H1 (cell line): ENCODE data around the gene PCDHGA2. TPM values are rescaled to one million over a fixed set of nuclear protein-coding genes. Genes with fewer than 3 reads are reported as not detected.

Experiments used
- CTCF ChIA-PET: fragments of 300-600 bp; sonication (Branson Sonifier 250); formaldehyde crosslinking; loops from one replicate; lab custom pipeline; 2021; ENCODE audit not compliant: partially characterized antibody; lab: Charles Lee
- POLR2A ChIA-PET: fragments of 300-600 bp; sonication (Branson Sonifier 250); formaldehyde crosslinking; loops from one replicate; lab custom pipeline; 2021; ENCODE audit warnings: inconsistent platforms; ENCODE audit not compliant: partially characterized antibody; lab: Charles Lee
- DNase-seq, 2 experiments: peaks; one replicate each; pipeline versions ENCODE4 v3.0.0 to v3.0.0-alpha.2; 2010 to 2022; ENCODE audit warnings: low spot score in 2 of 2, low read depth in 1 of 2, mixed read lengths in 1 of 2
- FAIRE-seq: peaks from 2 replicates; lab custom pipeline; 2011; peaks lifted over from hg19 to GRCh38; lab: Jason Lieb, UNC
- H2AFZ ChIP-seq: 2 replicates; pipeline ENCODE4 v1.8.1; 2012; ENCODE audit warnings: low read length, inconsistent platforms
- H2AK5ac ChIP-seq: 2 replicates; pipeline ENCODE4 v1.6.1; 2013; ENCODE audit warnings: low read depth, low read length
- H2BK120ac ChIP-seq: replicated peaks from 2 replicates; pipeline ENCODE3; 2013; ENCODE audit warnings: low read depth, low read length, inconsistent platforms
- H2BK12ac ChIP-seq: 2 replicates; pipeline ENCODE4 v1.6.1; 2013; ENCODE audit warnings: low read depth, low read length
- H2BK15ac ChIP-seq: 2 replicates; pipeline ENCODE4 v1.6.1; 2013; ENCODE audit warnings: low read length
- H2BK20ac ChIP-seq: 2 replicates; pipeline ENCODE4 v1.6.1; 2013; ENCODE audit warnings: low read length
- H2BK5ac ChIP-seq: 2 replicates; pipeline ENCODE4 v1.6.1; 2013; ENCODE audit warnings: low read depth, low read length
- H3K14ac ChIP-seq: 2 replicates; pipeline ENCODE4 v1.6.1; 2013; ENCODE audit warnings: inconsistent platforms; ENCODE audit not compliant: insufficient read length
- H3K18ac ChIP-seq: 2 replicates; pipeline ENCODE4 v1.6.1; 2013; ENCODE audit warnings: low read length; ENCODE audit errors: extremely low read depth
- H3K23ac ChIP-seq: 2 replicates; pipeline ENCODE4 v1.6.1; 2013; ENCODE audit warnings: inconsistent platforms; ENCODE audit not compliant: insufficient read length
- H3K23me2 ChIP-seq: 2 replicates; pipeline ENCODE4 v1.6.1; 2013; ENCODE audit warnings: low read depth, low read length
- H3K27ac ChIP-seq: 2 replicates; pipeline ENCODE4 v1.6.1; 2011; ENCODE audit warnings: low read depth, low read length, inconsistent platforms
- H3K27me3 ChIP-seq, 4 experiments: replicated peaks in 1 of 4; 1 replicate in 1 of 4; 2 replicates in 3 of 4; pipeline versions ENCODE4 v1.6.1 to v1.8.1; 2011 to 2013; ENCODE audit warnings: low read length in 3 of 4, mild to moderate bottlenecking in 3 of 4, inconsistent platforms in 2 of 4, mixed read lengths in 2 of 4, moderate library complexity in 1 of 4; ENCODE audit not compliant: control insufficient read depth in 3 of 4, insufficient read depth in 3 of 4; ENCODE audit errors: extremely low read depth in 1 of 4
- H3K36me3 ChIP-seq, 4 experiments: 2 replicates each; pipeline versions ENCODE4 v1.6.1 to v1.8.1; 2011 to 2013; ENCODE audit warnings: mild to moderate bottlenecking in 4 of 4, low read length in 3 of 4, moderate library complexity in 2 of 4, control low read depth in 1 of 4, inconsistent platforms in 1 of 4; ENCODE audit not compliant: insufficient read depth in 4 of 4, control insufficient read depth in 2 of 4
- H3K4ac ChIP-seq: replicated peaks from 2 replicates; pipeline ENCODE3; 2013; ENCODE audit warnings: low read length, low read depth, mixed read lengths, inconsistent platforms; ENCODE audit not compliant: insufficient read length
- H3K4me1 ChIP-seq, 4 experiments: replicated peaks in 1 of 4; 1 replicate in 1 of 4; 2 replicates in 3 of 4; pipeline versions ENCODE4 v1.6.1 to v1.8.1; 2011 to 2013; ENCODE audit warnings: low read length in 3 of 4, inconsistent platforms in 2 of 4, mixed read lengths in 1 of 4; ENCODE audit not compliant: insufficient read depth in 4 of 4, control insufficient read depth in 3 of 4
- H3K4me2 ChIP-seq, 2 experiments: 2 replicates each; pipeline versions ENCODE4 v1.6.1 to v1.8.1; 2011 to 2013; ENCODE audit warnings: low read depth in 2 of 2, low read length in 2 of 2, control low read depth in 1 of 2, inconsistent platforms in 1 of 2, mild to moderate bottlenecking in 1 of 2; ENCODE audit not compliant: insufficient read depth in 1 of 2
- H3K4me3 ChIP-seq, 4 experiments: fragments of 200-600, 300-600 bp in 1 of 4; sonication (generic), shearing (Covaris generic), sonication (Bioruptor Twin) in 1 of 4; 2 replicates each; pipeline versions ENCODE4 v1.5.1 to v1.8.1; 2011 to 2016; ENCODE audit warnings: low read length in 4 of 4, low read depth in 3 of 4, control low read depth in 2 of 4, inconsistent platforms in 2 of 4, mild to moderate bottlenecking in 2 of 4, mixed read lengths in 1 of 4, moderate library complexity in 1 of 4; ENCODE audit not compliant: insufficient read depth in 2 of 4; ENCODE audit errors: extremely low read depth in 1 of 4
- H3K56ac ChIP-seq: replicated peaks from 2 replicates; pipeline ENCODE3; 2013; ENCODE audit warnings: low read depth, mild to moderate bottlenecking, mixed read lengths, low read length, inconsistent platforms; ENCODE audit not compliant: insufficient read length
- H3K79me1 ChIP-seq: 2 replicates; pipeline ENCODE4 v1.6.1; 2013; ENCODE audit warnings: low read depth, low read length, control low read depth
- H3K79me2 ChIP-seq, 2 experiments: 2 replicates each; pipeline versions ENCODE4 v1.6.1 to v1.8.1; 2012 to 2013; ENCODE audit warnings: low read length in 2 of 2, mild to moderate bottlenecking in 2 of 2, inconsistent platforms in 1 of 2; ENCODE audit not compliant: insufficient read depth in 2 of 2, control insufficient read depth in 1 of 2
- H3K9ac ChIP-seq, 4 experiments: replicated peaks in 1 of 4; 1 replicate in 1 of 4; 2 replicates in 3 of 4; pipeline versions ENCODE4 v1.6.1 to v1.8.1; 2011 to 2013; ENCODE audit warnings: low read depth in 3 of 4, low read length in 3 of 4, control low read depth in 2 of 4, mild to moderate bottlenecking in 2 of 4, moderate library complexity in 2 of 4, inconsistent platforms in 1 of 4; ENCODE audit errors: extremely low read depth in 1 of 4
- H3K9me3 ChIP-seq, 2 experiments: 2 replicates each; pipeline versions ENCODE4 v1.6.1 to v1.8.1; 2012 to 2013; ENCODE audit warnings: mild to moderate bottlenecking in 2 of 2, moderate library complexity in 2 of 2, control low read depth in 1 of 2, inconsistent platforms in 1 of 2, low read depth in 1 of 2, low read length in 1 of 2, mixed read lengths in 1 of 2; ENCODE audit not compliant: insufficient read depth in 2 of 2
- H4K20me1 ChIP-seq, 2 experiments: replicated peaks in 1 of 2; 2 replicates each; pipeline versions ENCODE3 to v1.8.1; 2011 to 2013; ENCODE audit warnings: inconsistent platforms in 2 of 2, low read length in 2 of 2, mild to moderate bottlenecking in 1 of 2; ENCODE audit not compliant: insufficient read depth in 2 of 2, control insufficient read depth in 1 of 2
- H4K5ac ChIP-seq: 2 replicates; pipeline ENCODE4 v1.6.1; 2013; ENCODE audit warnings: low read length, low read depth, mixed read lengths, inconsistent platforms; ENCODE audit not compliant: insufficient read length
- H4K8ac ChIP-seq: 2 replicates; pipeline ENCODE4 v1.8.0; 2013; ENCODE audit warnings: mild to moderate bottlenecking, moderate library complexity, low read length, inconsistent platforms; ENCODE audit not compliant: insufficient read depth; ENCODE audit errors: extremely low read depth
- H4K91ac ChIP-seq: replicated peaks from 2 replicates; pipeline ENCODE3; 2013; ENCODE audit warnings: low read length, mixed read lengths, inconsistent platforms; ENCODE audit not compliant: insufficient read length
- CHD2 ChIP-seq: IDR thresholded peaks from 2 replicates; pipeline ENCODE4 v1.6.1; 2012; ENCODE audit warnings: low read length, improper control_type of control experiment
- WGBS, 2 experiments: shearing (Covaris generic) in 1 of 2; methylation state at CpG; one replicate each; pipeline versions ENCODE4 v1.1.6 to v1.1.7; 2013 to 2015; ENCODE audit warnings: low lambda C conversion rate in 2 of 2, mixed read lengths in 2 of 2, inconsistent platforms in 1 of 2, low coverage in 1 of 2, missing lambda C conversion rate in 1 of 2; ENCODE audit not compliant: insufficient replicate concordance in 2 of 2, insufficient coverage in 1 of 2, insufficient read length in 1 of 2; ENCODE audit errors: extremely low coverage in 1 of 2, missing lambda C conversion rate in 1 of 2; 5-methylcytosine and 5-hydroxymethylcytosine counted together
- polyA plus RNA-seq, 7 experiments: library from polyadenylated mRNA; depleted of rRNA in 3 of 7; stranded (reverse) in 5 of 7; unstranded in 2 of 7; fragments of >200 nt in 5 of 7; fragments of 200-250 nt in 2 of 7; gene quantifications; 1 replicate in 5 of 7; 2 replicates in 1 of 7; 4 replicates in 1 of 7; pipeline versions ENCODE4 v1.2.1 to v1.2.3, GENCODE V29; 2011 to 2013; ENCODE audit warnings: missing spikeins in 2 of 7, mixed read lengths in 2 of 7
- total RNA-seq: library from RNA; stranded (reverse); fragmentation: NEBNext Ultra II Directional; extraction: Animal tissue kit (Norgen Biotek cat#: 25700); gene quantifications from 2 replicates; pipeline ENCODE4 v1.2.1, GENCODE V29; 2021

Gene PCDHGA2
- total and polyA plus RNA-seq, 2 of the 8 experiments (the other 6 are each of a cell fraction or from before 2014, with no cell fraction given) = 0.32 to 0.39 TPM

GRCh38 chr5:141382469-141383294 is 44.1 kb downstream of the PCDHGA2 start, which contains the start of gene PCDHGA7:
TSS of gene PCDHGA7 (plus strand) at chr5:141382742. CDS start at chr5:141382900, 158 bp downstream.
- H3K36me3 ChIP-seq = no peaks in the 10 kb centered on the region; a peak in 1 of 8 replicates
- no peak within 1 kb of the TSS for H2BK5ac ChIP-seq
- TF ChIP-seq CHD2 = no peak
- H3K4me2 ChIP-seq = no peak within 1 kb of the TSS
- no peak within 1 kb of the TSS for H2AK5ac ChIP-seq
- H2BK120ac ChIP-seq = no peak within 1 kb of the TSS
- no peak within 1 kb of the TSS; the same call in 1 of the 2 replicates for H4K8ac ChIP-seq
- FAIRE-seq (no peak), DNase-seq (no peak)
- no peaks in the 10 kb centered on the region for H4K20me1 ChIP-seq
- no peak within 1 kb of the TSS for H3K56ac ChIP-seq
- H2AFZ ChIP-seq = no peak within 1 kb of the TSS
- no peak within 1 kb of the TSS for H2BK15ac ChIP-seq
- no peak within 1 kb of the TSS for H3K27ac ChIP-seq
- no peaks in the 10 kb centered on the region for H3K79me1 ChIP-seq
- H3K23ac ChIP-seq = no peak within 1 kb of the TSS
- no peaks in the 10 kb centered on the region for H3K4me1 ChIP-seq
- ChIA-PET CTCF (interaction anchor here (0.7 to 1.0 kb wide), 3 partner anchors 27 to 160 kb away, joined by 3 to 4 read pairs (median 3); partner anchors contain the start of gene PCDHB14), POLR2A (no interaction called here)
- no peak within 1 kb of the TSS for H3K14ac ChIP-seq
- H3K23me2 ChIP-seq = no peaks in the 10 kb centered on the region; the same call in 1 of the 2 replicates
- no peak within 1 kb of the TSS for H3K4ac ChIP-seq
- no peak within 1 kb of the TSS for H3K18ac ChIP-seq
- 95% methylated on average over 37 of the region's 37 CpGs; no CpG with 5 or more reads in 1 of the 2 experiments for WGBS, 2 experiments
- no peaks in the 10 kb centered on the region for H3K79me2 ChIP-seq
- H4K5ac ChIP-seq = no peak within 1 kb of the TSS
- H3K27me3 ChIP-seq = no peaks in the 10 kb centered on the region
- H3K4me3 ChIP-seq = no peak within 1 kb of the TSS
- peaks cover 22 to 26% of the 10 kb centered on the region in 2 experiments for H3K9me3 ChIP-seq
- no peak within 1 kb of the TSS for H3K9ac ChIP-seq
- H2BK12ac ChIP-seq = no peak within 1 kb of the TSS
- H4K91ac ChIP-seq = no peak within 1 kb of the TSS
- H2BK20ac ChIP-seq = no peak within 1 kb of the TSS
